Brain pericyte (primary cell): ENCODE measurements around the gene STX18.

ENCODE experiments used
- DNase-seq: peaks from one replicate; pipeline ENCODE4 v3.0.0-alpha.2; 2012; ENCODE audit warnings: low read depth, low spot score

Gene STX18

GRCh38 chr4:4401036-4401435, 140.8 kb downstream of the STX18 start:
- no peak for DNase-seq

- no peak for DNase-seq
Measured at GRCh38 chr4:4398430-4398829, 143.4 kb downstream of the STX18 start.

DNA sequence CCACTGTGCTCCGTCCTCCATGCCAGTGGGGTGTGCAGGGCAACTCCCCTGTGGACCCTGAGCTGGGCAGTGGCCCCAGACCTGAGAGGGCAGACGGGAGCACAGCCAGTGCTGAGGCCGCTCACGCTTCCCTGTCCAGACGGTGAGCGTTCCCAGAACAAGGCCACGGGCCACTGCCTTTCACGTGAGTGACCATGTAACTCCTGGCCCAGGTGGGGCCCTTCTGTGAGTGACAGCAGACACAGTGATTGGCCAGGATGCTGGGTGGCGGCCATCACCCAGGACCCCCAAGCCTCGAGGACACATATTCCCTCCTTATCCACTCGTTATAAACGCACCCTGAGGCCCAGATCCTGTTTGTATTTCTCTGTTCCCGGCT, 144.4 kb downstream of the STX18 start:
- no peak for DNase-seq

DNA sequence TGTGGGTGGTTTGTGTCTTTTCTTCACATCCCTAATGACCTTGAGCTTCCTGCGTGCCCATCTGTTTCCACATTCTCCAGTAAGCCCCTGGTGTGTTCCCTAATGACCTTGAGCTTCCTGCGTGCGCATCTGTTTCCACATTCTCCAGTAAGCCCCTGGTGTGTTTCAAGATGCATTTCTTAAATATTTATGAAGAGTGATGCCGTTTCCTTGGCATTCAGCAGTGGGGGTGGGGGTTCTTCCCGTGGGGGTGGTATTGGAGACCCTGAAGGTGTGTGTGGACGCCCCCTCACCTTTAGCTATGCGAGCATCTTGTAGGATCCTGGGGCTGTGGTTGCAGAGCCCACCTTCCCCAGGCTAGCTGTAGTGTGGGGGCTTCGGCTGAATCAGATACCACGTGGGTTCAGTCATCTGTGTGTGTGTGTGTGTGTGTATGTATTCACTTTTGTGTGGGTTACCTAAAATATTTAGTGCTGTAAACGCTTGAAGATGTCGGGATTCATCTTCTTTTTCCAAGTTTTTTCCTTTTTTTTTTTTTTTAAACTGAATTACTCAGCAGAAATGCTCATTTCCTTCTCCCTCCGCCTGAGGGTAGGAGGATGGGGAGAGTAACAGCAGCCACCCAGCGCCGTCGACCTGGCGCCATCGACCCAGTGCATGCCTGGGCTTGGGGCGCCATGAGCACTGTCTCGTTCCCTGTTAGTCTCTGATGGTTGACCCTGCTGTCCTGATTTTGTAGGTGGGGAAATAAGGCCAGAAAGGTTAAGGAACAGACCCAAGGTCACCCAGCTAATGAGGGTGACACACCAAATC, 145.0 kb downstream of the STX18 start:
- DNase-seq: no peak

GRCh38 chr4:4395849-4396627, 145.8 kb downstream of the STX18 start:
- no peak for DNase-seq

DNA sequence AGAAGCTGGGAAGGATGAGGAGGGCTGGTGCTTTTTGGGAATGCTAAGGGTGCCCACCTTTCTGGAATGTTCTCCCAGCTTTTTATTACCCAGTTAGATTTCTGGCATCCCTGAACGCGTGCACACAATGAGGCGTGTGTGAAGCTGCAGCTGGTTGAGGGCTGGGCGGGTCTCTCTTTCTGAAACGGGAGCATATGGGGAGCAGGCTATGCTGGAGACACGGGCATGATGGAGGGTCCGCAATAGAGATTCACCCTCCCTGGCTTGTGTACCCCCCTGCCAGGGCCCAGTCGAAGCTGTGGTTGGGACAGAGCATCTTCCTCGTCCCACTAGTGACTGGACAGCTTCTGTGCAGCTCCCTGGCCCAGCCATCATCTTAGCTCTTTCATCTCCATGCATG, 146.5 kb downstream of the STX18 start:
- DNase-seq: no peak

GRCh38 chr4:4394644-4395043, 147.2 kb downstream of the STX18 start:
- no peak for DNase-seq

- DNase-seq: no peak
Measured at GRCh38 chr4:4392501-4393183, 149.2 kb downstream of the STX18 start.

DNA sequence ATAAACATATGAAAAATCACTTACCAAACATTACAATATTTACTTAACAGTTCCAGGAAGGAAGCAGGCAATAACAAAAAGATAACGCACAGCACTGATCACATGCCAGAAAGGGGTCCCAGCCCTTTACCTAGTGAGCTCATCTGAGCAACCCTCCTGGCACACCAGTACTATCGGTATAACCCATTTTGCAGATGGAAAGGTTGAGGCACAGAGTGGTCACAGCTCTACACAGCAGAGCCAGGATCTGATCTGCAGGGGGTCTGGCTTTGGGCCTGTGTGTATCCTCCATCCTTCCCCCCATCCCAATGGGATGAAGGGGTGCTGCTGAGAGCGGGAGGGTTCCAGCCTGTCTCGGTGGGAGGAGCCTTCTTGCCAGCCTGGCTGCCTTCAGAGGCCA, 150.0 kb downstream of the STX18 start:
- DNase-seq: no peak

DNA sequence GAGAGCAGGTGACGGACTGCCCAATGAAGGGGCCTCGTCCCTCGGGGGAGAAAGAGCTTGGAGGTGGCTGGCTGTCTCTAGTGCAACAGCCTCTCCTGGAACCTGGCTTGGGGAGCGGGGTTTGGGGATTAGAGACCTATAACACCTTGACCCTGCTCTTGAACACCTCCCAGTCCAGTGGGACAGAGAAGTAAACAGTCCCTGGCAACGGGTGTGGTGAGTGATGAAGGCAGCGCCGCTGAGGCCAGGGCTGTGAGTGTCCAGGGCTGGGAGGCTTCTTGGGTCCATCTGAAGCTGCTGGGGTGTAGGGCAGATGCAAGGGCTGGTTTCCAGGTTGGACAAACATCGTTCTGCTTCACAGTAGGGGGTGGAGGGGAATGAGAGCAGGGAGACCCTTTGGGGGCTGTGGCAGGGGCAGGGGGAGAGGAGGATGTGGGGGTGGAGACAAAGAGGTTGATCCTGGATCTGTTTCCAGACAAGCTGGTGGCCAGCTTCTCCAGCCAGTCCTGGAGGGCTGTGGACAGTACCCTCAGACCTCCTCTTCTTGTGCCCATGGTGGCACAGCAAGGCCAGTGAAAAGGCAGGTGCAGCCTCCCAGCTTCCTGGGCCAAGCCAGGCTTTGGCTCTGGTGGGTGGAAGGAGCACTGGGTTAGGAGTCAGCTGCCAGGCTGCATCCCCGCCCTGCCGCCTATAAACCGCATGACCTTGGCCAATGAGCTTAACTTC, 151.2 kb downstream of the STX18 start:
- DNase-seq: no peak

- no peak for DNase-seq
Measured at GRCh38 chr4:4390046-4390445, 151.8 kb downstream of the STX18 start.

GRCh38 chr4:4388836-4389575, 152.8 kb downstream of the STX18 start:
- DNase-seq: no peak

DNA sequence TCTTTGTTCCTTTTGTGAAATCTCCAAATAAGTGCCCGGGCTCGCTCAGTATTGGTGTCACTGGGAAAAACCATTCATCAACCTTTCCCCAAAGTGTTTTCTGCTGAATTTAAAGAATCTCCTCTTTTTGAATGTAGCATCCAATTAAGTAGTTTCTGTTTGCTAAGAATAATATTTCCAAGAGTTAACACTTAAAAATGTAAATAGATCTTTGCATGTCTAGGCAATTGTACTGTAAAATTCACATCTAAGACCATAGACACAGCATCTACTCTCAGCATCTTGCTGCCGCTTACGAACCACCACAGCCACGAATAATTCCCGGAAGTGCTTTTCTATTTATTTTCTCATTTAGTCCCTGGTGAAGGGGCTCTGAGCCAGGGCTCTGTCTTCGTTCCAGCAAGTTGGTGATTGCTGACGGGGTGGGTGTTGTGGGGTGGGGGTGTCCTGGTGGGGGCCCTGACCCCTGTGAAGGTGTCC, 153.5 kb downstream of the STX18 start:
- no peak for DNase-seq

DNA sequence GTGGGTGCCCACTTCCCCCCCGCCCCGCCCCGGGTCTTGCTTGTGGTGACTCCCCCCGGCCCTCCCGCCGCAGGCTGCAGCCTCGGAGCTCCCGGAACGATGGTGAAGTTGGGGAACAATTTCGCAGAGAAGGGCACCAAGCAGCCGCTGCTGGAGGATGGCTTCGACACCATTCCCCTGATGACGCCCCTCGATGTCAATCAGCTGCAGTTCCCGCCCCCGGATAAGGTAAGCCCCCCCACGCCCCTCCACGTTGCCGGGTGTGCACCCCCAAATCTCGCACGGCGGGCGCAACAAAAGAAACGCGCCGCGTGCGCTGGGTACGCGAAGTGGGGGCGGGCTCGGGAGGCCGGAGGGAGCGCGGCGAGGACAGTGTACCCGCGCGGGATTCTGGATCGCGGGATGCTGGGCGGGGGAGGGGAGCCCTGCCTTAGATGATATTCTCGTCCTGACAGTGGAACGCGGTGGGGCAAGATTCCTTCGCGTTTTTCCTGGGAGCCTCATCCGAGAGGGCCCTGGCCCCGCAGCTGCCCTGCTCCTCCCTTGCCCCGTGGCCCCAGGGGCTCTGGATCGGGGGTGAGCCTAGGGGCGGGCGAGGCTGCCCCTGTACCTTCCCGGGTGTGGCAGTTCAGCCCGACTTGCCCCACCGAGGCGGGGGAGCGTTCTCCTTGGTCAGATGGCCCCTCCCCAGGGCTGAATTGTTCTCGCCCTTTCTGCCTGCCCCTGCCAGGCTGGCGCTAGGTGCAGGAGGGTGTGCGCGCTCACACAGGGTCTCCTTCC, 154.1 kb downstream of the STX18 start:
- DNase-seq: no peak

- no peak for DNase-seq
Measured at GRCh38 chr4:4386736-4387392, 155.0 kb downstream of the STX18 start, which contains the start of gene NSG1. TSS of gene NSG1 (plus strand) at chr4:4387102. CDS start at chr4:4387630, 528 bp downstream.

- DNase-seq: no peak
Measured at GRCh38 chr4:4386296-4386735, 155.5 kb downstream of the STX18 start.

DNA sequence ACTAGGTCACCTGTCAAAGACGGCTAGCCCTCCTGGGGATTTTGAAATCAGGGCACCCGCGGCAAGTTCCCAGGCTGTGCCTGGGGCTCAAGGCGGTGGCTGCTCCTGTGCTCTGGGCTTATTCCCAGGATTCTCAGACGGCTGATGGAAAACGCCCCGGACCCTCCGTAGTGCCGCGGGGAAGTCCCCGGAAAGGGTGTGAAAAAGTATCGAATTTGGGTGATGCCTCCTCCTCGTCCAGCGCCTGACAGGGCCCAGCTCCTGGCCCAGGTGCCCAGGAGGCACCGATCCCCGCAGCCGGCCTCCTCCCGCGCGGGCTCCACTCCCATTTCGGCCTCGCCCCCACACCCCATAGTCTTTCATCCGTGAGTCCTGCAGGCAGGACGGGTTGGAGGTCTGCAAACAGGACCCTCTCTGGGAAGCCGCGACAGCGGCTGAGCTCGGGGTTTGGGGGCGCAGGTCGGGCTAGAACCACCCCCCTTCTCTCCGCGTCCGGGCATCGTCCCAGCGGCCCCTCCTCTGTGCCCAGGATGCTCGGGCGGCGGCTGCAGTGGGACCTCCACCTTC, 156.0 kb downstream of the STX18 start:
- no peak for DNase-seq

- no peak for DNase-seq
Measured at GRCh38 chr4:4384837-4385236, 157.0 kb downstream of the STX18 start.

- DNase-seq: no peak
Measured at GRCh38 chr4:4383085-4383484, 158.8 kb downstream of the STX18 start.
